MG63 (cell line): ENCODE data around the gene CLCN1. TPM values are rescaled to one million over a fixed set of nuclear protein-coding genes. Genes with fewer than 3 reads are reported as not detected.
"Not testable (repeated sequence)": the region's sequence is repeated elsewhere in the genome, so short reads cannot be mapped to it uniquely, and the experiment has no call there.

Experiments
- DNase-seq: peaks from one replicate; pipeline ENCODE4 v3.0.0-alpha.2; 2020
- H3K27me3 ChIP-seq: fragments of 250-450 bp; sonication (Bioruptor Pico); 2 replicates; pipeline ENCODE4 v1.5.1; 2020; ENCODE audit warnings: mild to moderate bottlenecking, moderate library complexity
- H3K36me3 ChIP-seq: fragments of 250-450 bp; sonication (Bioruptor Pico); 2 replicates; pipeline ENCODE4 v1.5.1; 2020; ENCODE audit warnings: mild to moderate bottlenecking, moderate library complexity
- H3K4me3 ChIP-seq: fragments of 250-450 bp; sonication (Bioruptor Pico); 2 replicates; pipeline ENCODE4 v1.5.1; 2020; ENCODE audit warnings: mild to moderate bottlenecking, moderate library complexity
- H3K9me3 ChIP-seq: fragments of 250-450 bp; sonication (Bioruptor Pico); 2 replicates; pipeline ENCODE4 v1.5.1; 2020; ENCODE audit warnings: mild to moderate bottlenecking, moderate library complexity
- total RNA-seq: library from RNA; depleted of rRNA; stranded (reverse); fragments of >200 nt; shearing (Covaris generic); gene quantifications from 2 replicates; pipeline ENCODE4 v1.2.3, GENCODE V29; 2014; ENCODE audit warnings: low replicate concordance

CLCN1 gene
- total RNA-seq, 1 experiment from 2014 or later, result not detected

DNA sequence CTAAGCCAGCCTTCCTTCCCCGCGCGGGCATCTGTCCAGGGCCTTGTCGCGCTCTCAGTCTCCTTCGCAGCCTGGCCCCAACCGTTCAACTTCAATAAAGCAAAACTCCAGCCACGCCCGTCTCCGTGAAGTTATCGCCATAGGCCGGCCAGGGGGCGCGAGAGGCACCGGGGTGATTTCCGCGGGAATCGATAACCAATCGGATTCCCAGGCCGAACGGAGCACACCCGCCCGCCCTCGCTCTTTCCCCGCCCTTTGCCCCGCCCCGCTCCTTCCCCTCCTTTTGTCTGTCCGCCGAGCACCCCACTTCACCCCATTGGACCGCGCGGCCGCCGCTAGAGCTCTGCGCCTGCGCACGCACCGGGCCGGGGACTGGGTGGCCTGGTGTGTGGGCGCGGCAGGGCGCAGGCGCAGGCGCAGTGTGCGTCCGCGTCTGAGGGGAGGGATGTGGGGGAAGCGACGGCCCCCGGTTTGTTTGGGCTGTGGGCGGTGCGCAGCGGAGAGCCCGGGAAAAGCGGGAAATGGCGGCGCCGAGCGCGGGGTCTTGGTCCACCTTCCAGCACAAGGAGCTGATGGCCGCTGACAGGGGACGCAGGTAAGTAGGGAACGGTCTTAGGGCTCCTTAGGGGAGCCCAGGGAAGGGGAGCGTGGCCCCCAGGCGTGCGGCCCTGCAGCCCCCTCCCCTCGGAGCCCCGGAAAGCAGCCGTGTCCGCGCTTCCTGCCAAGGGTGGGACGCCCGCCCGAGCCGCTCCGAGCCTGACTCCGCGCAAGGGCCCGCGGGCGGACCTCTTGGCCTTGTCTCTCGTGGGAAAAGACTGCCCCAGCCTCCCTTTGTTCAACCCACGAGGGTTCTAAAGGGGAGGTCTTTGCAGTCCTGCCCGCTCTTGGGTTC, 27.7 kb upstream of the CLCN1 start, which contains the start of gene CASP2:
Gene CASP2 (plus strand): TSS at position 417 of the 892 bp plus-strand sequence. CDS start 105 bp downstream, at position 522.
- H3K9me3 ChIP-seq, result peaks cover 5% of the 10 kb centered on the region; the same call in 1 of the 2 replicates
- peak within 1 kb of the TSS; percentile 91 for H3K4me3 ChIP-seq
- DNase-seq, result peak; percentile 94
- H3K36me3 ChIP-seq, result peaks cover 9% of the 10 kb centered on the region
- H3K27me3 ChIP-seq, result no peaks in the 10 kb centered on the region

DNA sequence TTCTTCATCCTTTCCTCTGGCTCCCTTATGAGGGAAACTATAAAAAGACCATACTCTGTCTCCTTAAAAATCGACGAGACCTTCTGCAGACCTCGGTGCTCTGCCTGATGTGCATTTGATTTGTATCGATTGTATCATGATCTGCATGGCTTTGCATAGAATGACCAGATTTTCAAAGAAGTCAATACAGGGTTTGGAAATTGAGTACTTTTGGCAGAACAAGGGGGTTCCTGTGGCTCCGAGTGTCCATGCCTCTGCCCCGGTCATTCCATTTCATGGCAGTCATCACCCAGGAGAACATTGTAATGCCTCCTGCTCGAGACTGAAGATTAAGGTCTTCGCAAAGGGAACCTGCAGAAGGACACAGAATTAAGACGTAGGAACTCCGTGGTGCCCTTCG, 27.1 kb upstream of the CLCN1 start:
- Histone ChIP-seq H3K9me3 (peaks cover 5% of the 10 kb centered on the region; the same call in 1 of the 2 replicates), H3K36me3 (peaks cover 12% of the 10 kb centered on the region), H3K4me3 (peak overlapping the region; percentile 91), H3K27me3 (no peaks in the 10 kb centered on the region)
- DNase-seq, result no peak

DNA sequence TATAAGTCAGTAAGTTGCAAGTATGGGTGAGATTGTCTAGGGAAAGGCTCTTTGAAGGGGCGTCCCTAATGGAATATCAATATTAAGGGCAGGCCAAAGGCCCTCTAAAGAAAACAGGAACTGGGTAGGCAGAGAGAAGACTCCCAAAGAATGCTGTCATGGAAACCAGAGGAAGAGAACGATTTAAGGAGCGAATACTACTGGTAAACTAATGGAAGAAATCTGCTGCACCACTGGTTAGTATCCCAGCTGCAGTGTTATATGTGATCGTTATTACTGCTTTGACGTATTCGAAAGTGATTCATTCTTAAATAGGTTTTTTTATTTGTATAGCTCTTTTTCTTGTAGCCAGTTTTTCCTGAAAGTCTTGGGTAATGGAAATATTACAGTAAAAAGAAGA, 26.5 kb upstream of the CLCN1 start:
- Histone ChIP-seq H3K9me3 (peaks cover 5% of the 10 kb centered on the region; the same call in 1 of the 2 replicates), H3K4me3 (peak overlapping the region; percentile 91), H3K27me3 (no peaks in the 10 kb centered on the region), H3K36me3 (peaks cover 17% of the 10 kb centered on the region)
- no peak for DNase-seq

DNA sequence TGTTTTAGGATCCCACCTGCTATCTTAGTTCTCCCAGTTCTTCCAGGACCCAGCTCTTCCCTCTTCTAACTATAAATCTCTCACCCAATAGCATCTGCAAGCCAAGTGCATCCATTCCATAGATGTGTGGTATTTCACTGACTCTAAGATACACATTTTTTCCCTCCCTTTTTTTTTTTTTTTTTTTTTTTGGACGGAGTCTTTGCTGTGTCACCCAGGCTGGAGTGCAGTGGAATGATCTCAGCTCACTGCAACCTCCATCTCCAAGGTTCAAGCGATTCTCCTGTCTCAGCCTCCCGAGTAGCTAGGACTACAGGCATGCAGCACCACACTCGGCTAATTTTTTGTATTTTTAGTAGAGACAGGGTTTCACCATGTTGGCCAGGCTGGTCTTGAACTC, 26.0 kb upstream of the CLCN1 start:
- not testable (repeated sequence) for DNase-seq, H3K9me3 ChIP-seq, H3K27me3 ChIP-seq
- Histone ChIP-seq H3K36me3 (peaks cover 19% of the 10 kb centered on the region), H3K4me3 (peak overlapping the region; percentile 91)

DNA sequence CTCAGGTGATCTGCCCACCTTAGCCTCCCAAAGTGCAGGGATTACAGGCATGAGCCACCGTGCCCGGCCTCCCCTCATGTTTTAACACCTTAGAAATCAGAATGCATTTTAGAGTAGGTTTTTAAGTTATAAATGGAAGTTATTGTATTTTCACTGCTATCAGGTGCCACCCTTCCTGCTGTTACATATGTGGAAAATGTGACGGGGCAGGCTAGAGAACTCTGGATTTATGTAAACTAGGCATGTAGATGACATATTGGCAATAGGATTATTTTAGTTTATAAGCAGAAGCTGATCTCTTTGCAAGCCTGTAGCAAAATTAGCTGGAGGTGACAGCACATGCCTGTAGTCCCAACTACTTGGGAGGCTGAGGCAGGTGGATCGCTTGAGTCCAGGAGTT, 25.6 kb upstream of the CLCN1 start:
- Histone ChIP-seq H3K4me3 (no peak overlapping the region), H3K9me3 (peaks cover 5% of the 10 kb centered on the region; the same call in 1 of the 2 replicates), H3K27me3 (no peaks in the 10 kb centered on the region), H3K36me3 (peaks cover 20% of the 10 kb centered on the region)
- no peak for DNase-seq

DNA sequence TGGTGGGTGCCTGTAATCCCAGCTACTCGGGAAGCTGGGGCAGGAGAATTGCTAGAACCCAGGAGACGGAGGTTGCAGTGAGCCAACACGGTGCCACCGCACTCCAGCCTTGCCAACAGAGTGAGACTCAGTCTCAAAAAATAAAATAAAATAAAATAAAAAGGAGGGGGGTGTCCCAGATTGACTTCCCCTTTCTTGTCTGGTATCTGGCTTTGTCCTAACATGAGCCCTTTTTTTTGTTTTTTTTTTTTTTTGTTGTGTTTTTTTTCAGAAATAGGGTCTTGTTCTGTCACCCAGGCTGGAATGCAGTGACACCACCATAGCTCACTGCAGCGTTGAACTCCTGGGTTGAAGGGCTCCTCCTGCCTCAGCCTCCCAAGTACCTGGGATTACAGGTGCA, 23.0 kb upstream of the CLCN1 start:
- Histone ChIP-seq H3K27me3 (no peaks in the 10 kb centered on the region), H3K4me3 (no peak overlapping the region), H3K36me3 (peaks cover 34% of the 10 kb centered on the region), H3K9me3 (no peaks in the 10 kb centered on the region)
- DNase-seq, result no peak

DNA sequence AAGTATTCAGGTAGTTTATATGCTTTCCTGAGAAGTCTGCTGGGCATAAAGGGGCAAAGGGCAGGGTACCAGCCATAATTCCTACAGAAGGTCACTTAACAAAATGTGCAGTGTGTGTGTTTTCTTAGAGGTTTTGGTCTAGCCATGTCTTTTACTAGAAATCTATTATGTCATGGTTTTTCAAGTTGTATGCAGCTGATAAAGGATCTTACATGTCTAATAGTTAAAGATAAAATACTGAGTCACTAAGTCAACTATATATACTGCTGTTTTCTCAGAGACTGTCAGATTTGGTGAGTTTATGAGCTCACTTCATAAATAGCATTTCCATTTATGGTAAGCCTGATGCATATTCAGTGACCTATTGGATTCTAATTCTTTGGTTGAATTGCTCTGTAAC, 20.0 kb upstream of the CLCN1 start:
- H3K36me3 ChIP-seq, result peaks cover 46% of the 10 kb centered on the region
- no peaks in the 10 kb centered on the region for H3K9me3 ChIP-seq
- H3K4me3 ChIP-seq, result no peak overlapping the region
- H3K27me3 ChIP-seq, result no peaks in the 10 kb centered on the region
- DNase-seq, result no peak

DNA sequence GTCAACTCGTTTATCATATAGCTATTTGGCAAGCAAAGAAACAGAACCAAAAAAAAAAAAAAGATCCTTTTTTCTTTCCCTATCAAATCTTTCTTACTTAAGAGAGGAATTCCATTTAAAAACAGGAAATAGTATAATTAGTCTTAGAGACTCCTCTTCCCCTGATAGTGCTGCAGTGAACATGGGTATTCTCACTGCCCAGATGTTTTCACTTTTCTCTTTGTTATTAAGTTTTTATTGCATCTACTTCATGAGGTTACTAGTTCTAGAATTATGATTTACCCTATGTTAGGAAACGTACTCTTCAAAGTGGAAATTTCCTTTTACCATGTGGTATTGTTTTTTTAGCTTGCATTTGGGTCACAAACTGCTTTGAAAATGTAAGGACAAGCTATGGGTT, 19.2 kb upstream of the CLCN1 start:
- Histone ChIP-seq H3K36me3 (peaks cover 48% of the 10 kb centered on the region), H3K9me3 (no peaks in the 10 kb centered on the region), H3K27me3 (no peaks in the 10 kb centered on the region), H3K4me3 (no peak overlapping the region)
- DNase-seq, result no peak

DNA sequence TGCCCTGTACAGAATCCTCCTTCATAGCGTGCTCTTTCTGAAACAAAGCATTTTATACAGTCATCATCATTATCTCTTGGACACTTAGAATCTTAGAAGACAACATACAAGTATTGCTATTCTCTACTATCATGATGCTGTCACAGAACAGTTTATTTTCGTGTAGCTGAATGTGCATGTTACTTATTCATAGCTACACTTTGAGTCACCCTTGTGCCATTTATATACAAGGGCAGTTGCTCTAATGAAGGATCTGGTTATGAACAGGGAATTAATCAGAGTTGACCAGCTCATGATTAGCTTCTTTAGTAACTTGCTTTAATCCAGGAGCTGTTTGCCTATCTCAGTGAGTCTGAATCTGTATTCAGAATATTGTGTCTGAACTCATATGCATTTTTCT, 16.6 kb upstream of the CLCN1 start:
- Histone ChIP-seq H3K9me3 (no peaks in the 10 kb centered on the region), H3K27me3 (no peaks in the 10 kb centered on the region), H3K4me3 (no peak overlapping the region), H3K36me3 (peaks cover 50% of the 10 kb centered on the region)
- no peak for DNase-seq

DNA sequence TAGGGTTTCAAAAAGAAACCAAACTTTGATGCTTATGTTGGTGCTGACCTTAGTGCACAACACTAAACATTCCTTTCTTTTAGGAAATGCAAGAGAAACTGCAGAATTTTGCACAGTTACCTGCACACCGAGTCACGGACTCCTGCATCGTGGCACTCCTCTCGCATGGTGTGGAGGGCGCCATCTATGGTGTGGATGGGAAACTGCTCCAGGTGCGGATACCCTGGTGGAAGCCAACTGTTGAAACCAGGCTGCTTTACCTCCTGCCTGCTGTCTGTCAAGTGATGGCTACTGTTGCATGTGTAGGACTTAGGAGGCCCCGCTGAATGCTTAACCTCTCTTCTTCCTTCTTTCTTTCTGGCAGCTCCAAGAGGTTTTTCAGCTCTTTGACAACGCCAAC, 16.1 kb upstream of the CLCN1 start:
- H3K27me3 ChIP-seq, result no peaks in the 10 kb centered on the region
- DNase-seq, result no peak
- H3K4me3 ChIP-seq, result no peak overlapping the region
- H3K9me3 ChIP-seq, result no peaks in the 10 kb centered on the region
- peaks cover 50% of the 10 kb centered on the region for H3K36me3 ChIP-seq

DNA sequence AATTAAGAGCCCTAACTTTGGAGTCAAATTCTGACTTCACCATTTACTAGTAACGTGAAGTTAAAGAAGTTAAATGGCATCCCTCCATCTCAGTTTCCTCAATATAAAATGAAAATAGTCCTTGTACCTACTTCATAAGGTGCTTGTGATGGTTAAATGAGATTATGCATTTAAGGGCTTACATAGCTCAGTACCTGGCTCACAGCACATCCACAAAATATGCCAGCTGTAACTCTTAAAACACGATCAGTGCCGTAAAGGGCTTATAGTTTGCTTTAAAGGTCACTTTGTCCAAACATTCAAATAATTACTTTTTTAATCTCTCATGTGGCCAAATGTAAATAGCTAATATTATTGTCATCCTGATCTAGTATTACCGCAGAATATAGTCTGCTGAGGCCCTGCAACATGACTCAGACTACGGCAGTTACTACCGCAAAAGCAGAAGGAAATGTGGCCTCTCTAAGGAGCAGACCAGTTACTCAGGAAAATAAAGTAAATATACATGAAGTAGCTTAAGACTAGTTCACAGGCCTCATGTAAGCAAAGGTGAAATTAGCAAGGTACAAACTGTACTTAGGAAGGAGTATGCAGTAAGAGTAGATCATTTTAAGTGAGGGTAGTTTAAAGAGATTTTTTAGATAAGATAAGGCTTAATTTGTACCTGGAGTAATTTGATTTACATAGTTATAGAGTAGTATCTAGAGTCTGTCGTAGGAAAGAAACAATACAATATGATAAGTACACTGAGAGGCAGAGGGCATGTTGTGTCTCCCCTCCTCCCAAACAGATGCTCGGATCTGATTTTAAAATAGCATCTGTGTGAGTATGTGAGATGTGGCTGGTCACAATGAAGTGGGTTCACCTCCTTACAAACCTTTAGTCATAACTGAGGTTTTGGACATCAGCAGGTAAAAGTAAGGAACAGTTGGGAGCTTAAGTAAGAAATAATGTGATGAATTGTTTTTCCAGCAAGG, 14.7 kb upstream of the CLCN1 start:
- DNase-seq, result no peak
- H3K27me3 ChIP-seq, result no peaks in the 10 kb centered on the region
- H3K4me3 ChIP-seq, result no peak overlapping the region
- H3K36me3 ChIP-seq, result peaks cover 52% of the 10 kb centered on the region
- no peaks in the 10 kb centered on the region for H3K9me3 ChIP-seq

DNA sequence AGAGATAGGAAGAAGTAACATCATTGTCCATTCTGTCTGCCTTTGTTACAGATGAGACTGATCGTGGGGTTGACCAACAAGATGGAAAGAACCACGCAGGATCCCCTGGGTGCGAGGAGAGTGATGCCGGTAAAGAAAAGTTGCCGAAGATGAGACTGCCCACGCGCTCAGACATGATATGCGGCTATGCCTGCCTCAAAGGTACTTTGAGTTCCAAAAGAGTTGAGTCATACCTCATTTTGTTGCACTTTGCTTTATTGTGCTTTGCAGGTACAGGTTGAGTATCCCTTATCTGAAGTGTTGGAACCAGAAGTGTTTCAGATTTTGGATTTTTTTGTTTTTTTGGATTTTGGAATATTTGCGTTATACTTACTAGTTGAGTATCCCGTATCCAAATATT, 12.2 kb upstream of the CLCN1 start:
- no peak for DNase-seq
- H3K36me3 ChIP-seq, result peaks cover 39% of the 10 kb centered on the region
- H3K4me3 ChIP-seq, result no peak overlapping the region

DNA sequence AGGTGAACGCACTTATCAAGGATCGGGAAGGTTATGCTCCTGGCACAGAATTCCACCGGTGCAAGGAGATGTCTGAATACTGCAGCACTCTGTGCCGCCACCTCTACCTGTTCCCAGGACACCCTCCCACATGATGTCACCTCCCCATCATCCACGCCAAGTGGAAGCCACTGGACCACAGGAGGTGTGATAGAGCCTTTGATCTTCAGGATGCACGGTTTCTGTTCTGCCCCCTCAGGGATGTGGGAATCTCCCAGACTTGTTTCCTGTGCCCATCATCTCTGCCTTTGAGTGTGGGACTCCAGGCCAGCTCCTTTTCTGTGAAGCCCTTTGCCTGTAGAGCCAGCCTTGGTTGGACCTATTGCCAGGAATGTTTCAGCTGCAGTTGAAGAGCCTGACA, 11.0 kb upstream of the CLCN1 start:
- Histone ChIP-seq H3K4me3 (no peak overlapping the region), H3K36me3 (peaks cover 33% of the 10 kb centered on the region)

More for the DNA sequence above, 12.2 kb upstream of the CLCN1 start:
- no peaks in the 10 kb centered on the region for H3K9me3 ChIP-seq
- H3K27me3 ChIP-seq, result no peaks in the 10 kb centered on the region

DNA sequence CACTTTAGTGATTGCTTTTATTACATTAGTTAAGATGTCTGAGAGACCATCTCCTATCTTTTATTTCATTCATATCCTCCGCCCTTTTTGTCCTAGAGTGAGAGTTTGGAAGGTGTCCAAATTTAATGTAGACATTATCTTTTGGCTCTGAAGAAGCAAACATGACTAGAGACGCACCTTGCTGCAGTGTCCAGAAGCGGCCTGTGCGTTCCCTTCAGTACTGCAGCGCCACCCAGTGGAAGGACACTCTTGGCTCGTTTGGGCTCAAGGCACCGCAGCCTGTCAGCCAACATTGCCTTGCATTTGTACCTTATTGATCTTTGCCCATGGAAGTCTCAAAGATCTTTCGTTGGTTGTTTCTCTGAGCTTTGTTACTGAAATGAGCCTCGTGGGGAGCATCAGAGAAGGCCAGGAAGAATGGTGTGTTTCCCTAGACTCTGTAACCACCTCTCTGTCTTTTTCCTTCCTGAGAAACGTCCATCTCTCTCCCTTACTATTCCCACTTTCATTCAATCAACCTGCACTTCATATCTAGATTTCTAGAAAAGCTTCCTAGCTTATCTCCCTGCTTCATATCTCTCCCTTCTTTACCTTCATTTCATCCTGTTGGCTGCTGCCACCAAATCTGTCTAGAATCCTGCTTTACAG, 10.4 kb upstream of the CLCN1 start:
- Histone ChIP-seq H3K9me3 (no peaks in the 10 kb centered on the region), H3K4me3 (no peak overlapping the region), H3K27me3 (no peaks in the 10 kb centered on the region), H3K36me3 (peaks cover 31% of the 10 kb centered on the region)
- no peak for DNase-seq

More for the DNA sequence above, 11.0 kb upstream of the CLCN1 start:
- no peaks in the 10 kb centered on the region for H3K27me3 ChIP-seq
- DNase-seq, result no peak
- no peaks in the 10 kb centered on the region for H3K9me3 ChIP-seq

DNA sequence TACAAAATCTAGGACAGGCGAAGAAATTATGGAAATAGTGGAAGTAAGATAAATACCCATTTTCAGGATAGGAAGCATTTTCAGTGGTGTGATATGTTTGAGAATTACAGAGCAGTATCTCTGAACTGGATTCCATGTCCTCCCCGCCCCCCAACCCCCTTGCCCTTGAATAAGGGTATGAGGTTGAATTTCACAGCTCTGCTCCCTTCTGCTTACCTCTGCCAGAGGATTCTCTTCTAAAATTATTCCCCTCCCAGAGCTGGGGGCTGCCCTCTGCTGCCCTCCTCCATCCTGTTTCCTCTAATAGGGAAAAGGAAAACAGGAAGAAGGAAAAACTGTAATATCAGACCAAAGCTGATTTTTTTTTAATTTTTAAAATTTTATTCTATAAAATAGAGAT, 7.3 kb upstream of the CLCN1 start:
- Histone ChIP-seq H3K36me3 (peaks cover 18% of the 10 kb centered on the region), H3K4me3 (no peak overlapping the region), H3K9me3 (no peaks in the 10 kb centered on the region), H3K27me3 (no peaks in the 10 kb centered on the region)
- DNase-seq, result no peak

DNA sequence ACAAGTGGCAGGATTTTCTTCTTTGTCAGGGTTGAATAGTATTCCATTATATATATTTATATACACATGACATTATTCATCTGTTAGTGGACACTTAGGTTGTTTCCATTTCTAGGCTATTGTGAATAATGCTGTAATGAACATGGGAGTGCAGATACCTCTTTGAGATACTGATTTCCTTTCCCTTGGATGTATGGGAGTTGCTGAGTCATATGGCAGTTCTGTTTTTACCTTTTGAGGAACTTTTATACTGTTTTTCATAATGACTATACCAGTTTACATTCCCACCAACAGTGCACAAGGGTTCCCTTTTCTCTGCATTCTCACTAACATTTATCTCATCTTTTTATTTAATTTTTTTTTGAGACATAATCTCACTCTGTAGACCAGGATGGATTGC, 1.8 kb upstream of the CLCN1 start:
- Histone ChIP-seq H3K4me3 (no peak overlapping the region), H3K27me3 (no peaks in the 10 kb centered on the region), H3K9me3 (no peaks in the 10 kb centered on the region), H3K36me3 (no peaks in the 10 kb centered on the region)
- no peak for DNase-seq

DNA sequence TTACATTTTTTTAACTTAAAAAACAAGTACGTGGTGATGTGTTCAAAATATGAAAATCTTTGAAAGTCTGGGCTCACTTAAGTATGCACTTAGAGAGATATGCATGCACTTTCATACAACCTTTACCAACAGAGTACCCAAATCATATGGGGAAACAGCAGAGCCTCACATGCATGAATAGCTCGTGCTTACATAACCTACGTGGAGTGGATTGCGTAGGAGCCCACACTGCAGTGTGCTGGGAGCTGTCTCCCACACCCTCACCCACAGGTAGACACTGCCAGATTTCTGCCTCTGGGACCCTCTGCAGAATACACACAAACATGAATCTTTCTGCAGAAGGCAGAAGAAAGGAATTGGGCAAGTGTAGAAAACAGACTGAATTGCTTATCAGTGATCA, 581 bp downstream of the CLCN1 start:
- no peaks in the 10 kb centered on the region for H3K27me3 ChIP-seq
- no peak for DNase-seq
- no peaks in the 10 kb centered on the region for H3K9me3 ChIP-seq
- H3K4me3 ChIP-seq, result no peak overlapping the region
- H3K36me3 ChIP-seq, result no peaks in the 10 kb centered on the region
